Gastroesophageal sphincter (tissue), 3 donors: Measurements from ENCODE around the gene ZNF791.

ENCODE experiments used
- CTCF ChIP-seq, 4 experiments: fragments of 200-600 bp in 2 of 4; fragments of 450-650 bp in 2 of 4; sonication (generic) in 1 of 4; IDR thresholded peaks; one replicate each; pipeline ENCODE4 v1.5.1; 2017 to 2019; ENCODE audit warnings: antibody characterized with exemption in 4 of 4, mild to moderate bottlenecking in 2 of 4, moderate library complexity in 2 of 4
- POLR2A ChIP-seq, 2 donors: fragments of 450-650 bp; IDR thresholded peaks; one replicate each; pipeline ENCODE4 v1.6.1; 2017; ENCODE audit warnings: antibody characterized with exemption in 2 of 2, mild to moderate bottlenecking in 2 of 2, moderate library complexity in 1 of 2

GRCh38 chr19:12647047-12647446 is 36.3 kb downstream of the ZNF791 start:
- no peak for TF ChIP-seq CTCF (IDR thresholded peaks at IDR 0.05)
- TF ChIP-seq POLR2A (IDR thresholded peaks at IDR 0.05): no peak
